ENCODE measurements around the gene MAP2K2.

The MAP2K2 gene

GRCh38 chr19:4065430-4066175 is 58.3 kb downstream of the MAP2K2 start:
- H3K9me3 Mint-ChIP-seq, result no peaks in the 10 kb centered on the region
- H3K27ac Mint-ChIP-seq, result no peak overlapping the region
- peak overlapping the region; percentile 23 for H3K4me3 Mint-ChIP-seq
- peaks cover 48% of the 10 kb centered on the region for H3K4me1 Mint-ChIP-seq (ENCODE audit: low read depth)
- H3K36me3 Mint-ChIP-seq (ENCODE audit: low read depth), result peaks cover 5% of the 10 kb centered on the region
- H3K27me3 Mint-ChIP-seq, result no peaks in the 10 kb centered on the region

- Mint-ChIP-seq H3K9me3 (no peaks in the 10 kb centered on the region), H3K27me3 (no peaks in the 10 kb centered on the region), H3K4me3 (peak overlapping the region; percentile 89), H3K4me1 (ENCODE audit: low read depth) (peaks cover 53% of the 10 kb centered on the region), H3K36me3 (ENCODE audit: low read depth) (peaks cover 5% of the 10 kb centered on the region), H3K27ac (peak overlapping the region; percentile 94)
Observed at GRCh38 chr19:4064496-4065260, 59.2 kb downstream of the MAP2K2 start.

GRCh38 chr19:4064149-4064495 is 59.8 kb downstream of the MAP2K2 start:
- H3K4me1 Mint-ChIP-seq (ENCODE audit: low read depth), result peaks cover 53% of the 10 kb centered on the region

GRCh38 chr19:4063369-4064148 is 60.4 kb downstream of the MAP2K2 start:
- Mint-ChIP-seq H3K27ac (peak overlapping the region; percentile 94), H3K27me3 (no peaks in the 10 kb centered on the region), H3K4me1 (ENCODE audit: low read depth) (peaks cover 52% of the 10 kb centered on the region), H3K9me3 (no peaks in the 10 kb centered on the region), H3K4me3 (peak overlapping the region; percentile 89), H3K36me3 (ENCODE audit: low read depth) (peaks cover 5% of the 10 kb centered on the region)

More at GRCh38 chr19:4064149-4064495, 59.8 kb downstream of the MAP2K2 start:
- Mint-ChIP-seq H3K9me3 (no peaks in the 10 kb centered on the region), H3K27ac (peak overlapping the region; percentile 94), H3K36me3 (ENCODE audit: low read depth) (peaks cover 5% of the 10 kb centered on the region), H3K4me3 (peak overlapping the region; percentile 89), H3K27me3 (no peaks in the 10 kb centered on the region)

- Mint-ChIP-seq H3K27ac (peak overlapping the region; percentile 36), H3K36me3 (ENCODE audit: low read depth) (peaks cover 5% of the 10 kb centered on the region), H3K4me3 (peak overlapping the region; percentile 89), H3K4me1 (ENCODE audit: low read depth) (peaks cover 52% of the 10 kb centered on the region), H3K27me3 (no peaks in the 10 kb centered on the region), H3K9me3 (no peaks in the 10 kb centered on the region)
Observed at GRCh38 chr19:4062419-4063368, 61.2 kb downstream of the MAP2K2 start.

GRCh38 chr19:4061683-4062418 is 62.1 kb downstream of the MAP2K2 start:
- H3K4me3 Mint-ChIP-seq, result peak overlapping the region; percentile 37
- H3K27me3 Mint-ChIP-seq, result no peaks in the 10 kb centered on the region
- peaks cover 9% of the 10 kb centered on the region for H3K36me3 Mint-ChIP-seq (ENCODE audit: low read depth)
- H3K4me1 Mint-ChIP-seq (ENCODE audit: low read depth), result peaks cover 58% of the 10 kb centered on the region
- no peaks in the 10 kb centered on the region for H3K9me3 Mint-ChIP-seq
- peak overlapping the region; percentile 36 for H3K27ac Mint-ChIP-seq

- peaks cover 59% of the 10 kb centered on the region for H3K4me1 Mint-ChIP-seq (ENCODE audit: low read depth)
- H3K36me3 Mint-ChIP-seq (ENCODE audit: low read depth), result peaks cover 9% of the 10 kb centered on the region
- H3K27ac Mint-ChIP-seq, result peak overlapping the region; percentile 77
- H3K4me3 Mint-ChIP-seq, result peak overlapping the region; percentile 37
- no peaks in the 10 kb centered on the region for H3K27me3 Mint-ChIP-seq
- no peaks in the 10 kb centered on the region for H3K9me3 Mint-ChIP-seq
Observed at GRCh38 chr19:4061178-4061682, 62.7 kb downstream of the MAP2K2 start.

GRCh38 chr19:4060621-4061177 is 63.2 kb downstream of the MAP2K2 start:
- peaks cover 15% of the 10 kb centered on the region for H3K36me3 Mint-ChIP-seq (ENCODE audit: low read depth)
- no peaks in the 10 kb centered on the region for H3K27me3 Mint-ChIP-seq
- H3K9me3 Mint-ChIP-seq, result no peaks in the 10 kb centered on the region
- peaks cover 64% of the 10 kb centered on the region for H3K4me1 Mint-ChIP-seq (ENCODE audit: low read depth)
- H3K27ac Mint-ChIP-seq, result peak overlapping the region; percentile 89
- H3K4me3 Mint-ChIP-seq, result peak overlapping the region; percentile 72

GRCh38 chr19:4059891-4060620 is 63.9 kb downstream of the MAP2K2 start:
- no peaks in the 10 kb centered on the region for H3K9me3 Mint-ChIP-seq
- peaks cover 20% of the 10 kb centered on the region for H3K36me3 Mint-ChIP-seq (ENCODE audit: low read depth)
- peaks cover 70% of the 10 kb centered on the region for H3K4me1 Mint-ChIP-seq (ENCODE audit: low read depth)
- H3K27ac Mint-ChIP-seq, result peak overlapping the region; percentile 89
- H3K27me3 Mint-ChIP-seq, result no peaks in the 10 kb centered on the region
- H3K4me3 Mint-ChIP-seq, result peak overlapping the region; percentile 72

- Mint-ChIP-seq H3K4me1 (ENCODE audit: low read depth) (peaks cover 70% of the 10 kb centered on the region), H3K27me3 (no peaks in the 10 kb centered on the region), H3K27ac (peak overlapping the region; percentile 89), H3K9me3 (no peaks in the 10 kb centered on the region), H3K4me3 (no peak overlapping the region), H3K36me3 (ENCODE audit: low read depth) (peaks cover 20% of the 10 kb centered on the region)
Observed at GRCh38 chr19:4059453-4059871, 64.5 kb downstream of the MAP2K2 start.

GRCh38 chr19:4058693-4059452 is 65.0 kb downstream of the MAP2K2 start:
- H3K27ac Mint-ChIP-seq, result peak overlapping the region; percentile 63
- H3K4me3 Mint-ChIP-seq, result no peak overlapping the region
- H3K36me3 Mint-ChIP-seq (ENCODE audit: low read depth), result peaks cover 19% of the 10 kb centered on the region

More at GRCh38 chr19:4058693-4059452, 65.0 kb downstream of the MAP2K2 start:
- H3K4me1 Mint-ChIP-seq (ENCODE audit: low read depth), result peaks cover 69% of the 10 kb centered on the region
- H3K27me3 Mint-ChIP-seq, result no peaks in the 10 kb centered on the region
- no peaks in the 10 kb centered on the region for H3K9me3 Mint-ChIP-seq

Measured in stimulated activated naive CD8-positive, alpha-beta T cell treated with anti-CD3 and anti-CD28 coated beads, Interleukin-15, Interleukin-2, amounts not matched to agents 100 ng/mL and 50 ng/mL, for 24 hours (primary cell).